ENCODE results near the gene SLC25A29. TPM values are rescaled to one million over a fixed set of nuclear protein-coding genes. Genes with fewer than 3 reads are reported as not detected.

The SLC25A29 gene
- total and polyA plus RNA-seq, 2 of the 13 experiments (the other 11 are each of a cell fraction or from before 2014, with no cell fraction given), result 12.2 to 17.2 TPM

- TF ChIP-seq PHF8 (CRISPR knock-in tag; IDR thresholded peaks at IDR 0.05) (peak; percentile 71), ZNF530 (CRISPR knock-in tag; IDR thresholded peaks at IDR 0.05; ENCODE audit: low read depth) (no peak), KAT7 (CRISPR knock-in tag; IDR thresholded peaks at IDR 0.05; ENCODE audit: borderline replicate concordance) (no peak; the same call in 1 of the 2 replicates), NFYB (CRISPR knock-in tag; IDR thresholded peaks at IDR 0.05) (peak; percentile 67), DR1 (CRISPR knock-in tag; IDR thresholded peaks at IDR 0.05) (no peak; the same call in 1 of the 2 replicates), ZBTB26 (CRISPR knock-in tag; IDR thresholded peaks at IDR 0.05; ENCODE audit: borderline replicate concordance) (no peak), XBP1 (CRISPR knock-in tag; IDR thresholded peaks at IDR 0.05) (no peak), SSRP1 (CRISPR knock-in tag; IDR thresholded peaks at IDR 0.05) (no peak), HNRNPH1 (optimal IDR thresholded peaks at IDR 0.05; ENCODE audit: low read depth, low read length) (no peak), ZNF225 (CRISPR knock-in tag; IDR thresholded peaks at IDR 0.05) (no peak), PBX2 (CRISPR knock-in tag; IDR thresholded peaks at IDR 0.05) (no peak), CHD4 (IDR thresholded peaks at IDR 0.05; ENCODE audit: borderline replicate concordance, low read length) (no peak), ZNF318 (CRISPR knock-in tag; IDR thresholded peaks at IDR 0.05) (no peak), RNF219 (CRISPR knock-in tag; IDR thresholded peaks at IDR 0.05) (no peak)
Observed at GRCh38 chr14:100306101-100306997, at the start of gene SLC25A29 (continued).
